Tongue (tissue), 2 donors: ENCODE measurements around the gene TMEM117. TPM values are rescaled to one million over a fixed set of nuclear protein-coding genes. Genes with fewer than 3 reads are reported as not detected.
"Not testable (repeated sequence)": the region's sequence is repeated elsewhere in the genome, so short reads cannot be mapped to it uniquely, and the experiment has no call there.

ENCODE experiments used
- DNase-seq: peaks from one replicate; pipeline ENCODE4 v3.0.0-alpha.2; 2015
- total RNA-seq: library from RNA; depleted of rRNA; stranded (reverse); fragments of >200 nt; gene quantifications from one replicate; pipeline ENCODE4 v1.2.3, GENCODE V29; 2014

TMEM117 gene
- total RNA-seq, 1 donor from 2014 or later = 19.6 TPM

DNA sequence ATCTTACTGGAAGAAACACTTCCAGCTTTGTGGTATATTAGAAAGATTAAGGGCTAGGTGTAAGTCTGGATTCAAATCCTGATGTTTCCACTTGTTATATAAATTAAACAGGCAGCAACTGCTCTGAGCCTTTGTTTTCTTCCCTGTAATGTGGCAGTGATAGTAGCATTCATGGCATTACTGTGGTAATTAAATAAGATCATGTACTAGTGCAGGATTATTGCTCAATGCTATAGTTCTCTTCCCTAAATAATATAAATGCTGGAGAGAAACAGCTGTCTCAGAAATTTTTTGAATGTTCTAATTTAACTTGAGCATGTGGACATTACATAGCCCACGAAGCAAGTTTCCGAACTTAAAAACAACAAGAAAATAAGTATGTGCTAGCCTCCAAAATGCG lies 5.4 kb downstream of the TMEM117 start:
- no peak for DNase-seq

DNA sequence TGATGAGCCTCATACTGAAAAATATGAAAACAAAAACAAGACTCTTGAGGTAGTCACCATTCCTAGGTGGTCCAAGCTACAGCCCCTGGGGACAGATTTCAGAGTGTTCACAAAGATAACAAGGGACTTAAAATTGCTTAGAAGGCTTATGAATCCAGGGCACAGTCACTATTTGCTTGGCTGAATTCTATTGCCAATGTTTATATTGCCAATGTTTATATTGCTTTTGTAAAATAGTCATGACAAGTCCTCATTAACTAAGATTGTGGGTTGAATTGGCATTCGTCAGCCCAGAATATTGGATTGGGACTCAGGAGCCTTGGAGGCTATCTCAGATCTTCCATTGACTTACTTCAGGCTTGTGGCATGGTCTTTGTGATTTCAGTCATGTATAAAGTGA lies 6.4 kb downstream of the TMEM117 start:
- no peak for DNase-seq

DNA sequence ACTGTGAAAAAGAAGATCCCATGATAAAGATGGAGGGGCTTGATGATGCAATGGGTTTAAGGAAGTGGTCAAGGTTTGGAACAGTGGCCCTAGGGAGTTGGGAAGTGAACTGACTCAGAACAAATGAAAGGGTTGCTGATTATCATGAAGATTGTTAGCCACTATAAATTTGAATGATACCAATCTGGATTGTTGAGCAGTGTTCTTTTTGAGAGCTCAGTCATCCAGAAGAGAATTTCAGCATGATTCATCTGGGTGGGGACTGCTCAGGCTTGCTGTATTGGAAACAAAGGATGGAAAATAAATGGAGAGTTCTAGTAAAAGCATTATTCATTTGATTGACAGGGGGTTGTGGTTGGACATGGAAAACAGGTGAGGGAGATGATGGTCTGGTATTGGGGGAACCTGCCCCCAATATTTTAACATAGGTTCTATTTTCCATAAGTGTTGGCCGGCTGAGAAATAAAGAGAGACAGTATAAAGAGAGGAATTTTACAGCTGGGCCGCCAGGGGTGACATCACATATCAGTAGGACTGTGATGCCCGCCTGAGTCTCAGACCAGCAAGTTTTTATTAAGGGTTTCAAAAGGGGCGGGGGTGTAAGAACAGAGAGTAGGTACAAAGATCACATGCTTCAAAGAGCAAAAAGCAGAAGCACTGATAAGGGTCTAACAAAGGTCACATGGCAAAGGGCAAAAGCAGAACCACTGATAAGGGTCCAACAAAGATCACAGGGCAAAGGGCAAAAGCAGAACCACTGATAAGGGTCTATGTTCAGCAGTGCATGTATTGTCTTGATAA lies 11.7 kb downstream of the TMEM117 start:
- DNase-seq = not testable (repeated sequence)

DNA sequence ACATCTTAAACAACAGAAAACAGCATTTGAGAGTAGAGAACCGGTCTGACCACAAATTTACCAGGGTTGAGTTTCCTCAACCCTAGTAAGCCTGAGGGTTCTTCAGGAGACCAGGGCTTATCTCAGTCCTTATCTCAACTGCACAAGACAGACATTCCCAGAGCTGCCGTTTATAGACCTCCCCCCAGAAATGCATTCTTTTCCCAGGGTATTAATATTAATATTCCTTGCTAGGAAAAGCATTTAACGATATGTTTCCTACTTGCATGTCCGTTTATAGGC lies 12.3 kb downstream of the TMEM117 start:
- DNase-seq = no peak

DNA sequence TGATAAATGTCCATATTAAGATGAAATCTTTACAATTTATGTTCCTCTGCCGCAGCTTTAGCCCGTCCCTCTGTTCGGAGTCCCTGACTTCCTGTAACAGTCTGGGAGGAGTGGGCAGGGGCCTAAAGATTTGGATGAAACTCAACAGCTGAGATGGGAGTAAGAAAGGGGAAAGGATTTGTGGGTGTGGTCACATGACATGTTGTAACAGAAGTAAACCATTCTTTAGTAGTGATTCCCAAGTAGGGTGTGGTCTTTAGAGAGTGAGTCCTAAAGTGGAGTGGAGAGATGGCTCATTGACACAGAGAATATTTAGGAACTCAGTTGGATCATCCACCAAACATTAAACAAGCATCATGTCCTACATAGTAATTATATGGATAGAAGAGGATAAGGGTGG lies 12.9 kb downstream of the TMEM117 start:
- no peak for DNase-seq

DNA sequence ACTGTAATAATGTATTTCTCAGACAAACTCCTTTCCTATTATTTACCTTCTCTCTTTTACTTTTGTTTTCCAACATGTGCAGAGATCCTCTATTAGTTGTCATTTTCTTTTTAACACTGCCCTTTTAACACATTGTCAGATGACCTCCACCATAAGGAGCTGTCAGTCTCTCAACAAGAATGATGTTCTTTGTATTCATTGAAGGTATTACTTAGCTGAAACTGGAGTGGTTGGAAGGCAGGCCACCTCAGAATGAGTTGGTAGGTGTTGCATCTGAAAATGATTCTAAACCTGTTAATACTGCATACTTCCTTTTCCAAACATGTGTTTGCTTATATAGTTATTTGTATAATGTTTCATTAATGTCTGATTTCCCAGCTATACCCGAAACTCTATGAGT lies 16.9 kb downstream of the TMEM117 start:
- DNase-seq = no peak

DNA sequence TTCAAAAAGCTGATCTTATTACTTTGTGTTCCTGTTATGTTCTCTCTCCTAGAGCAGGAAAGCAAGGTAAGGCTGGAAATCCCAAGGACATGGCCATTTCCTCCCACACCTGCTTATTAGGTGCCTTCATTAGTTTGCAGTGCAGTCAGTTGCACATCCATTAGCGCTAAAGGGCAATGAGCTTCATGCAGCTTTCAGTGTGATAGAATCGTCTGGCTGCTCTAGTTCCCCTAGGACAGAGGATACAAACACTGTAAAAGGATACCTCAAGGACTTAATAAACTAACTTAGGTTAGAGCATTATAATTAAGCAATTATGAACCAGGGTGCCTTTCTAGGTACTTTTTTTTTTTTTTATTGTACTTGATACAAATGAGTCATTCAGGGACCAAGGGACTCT lies 21.1 kb downstream of the TMEM117 start:
- DNase-seq = no peak

DNA sequence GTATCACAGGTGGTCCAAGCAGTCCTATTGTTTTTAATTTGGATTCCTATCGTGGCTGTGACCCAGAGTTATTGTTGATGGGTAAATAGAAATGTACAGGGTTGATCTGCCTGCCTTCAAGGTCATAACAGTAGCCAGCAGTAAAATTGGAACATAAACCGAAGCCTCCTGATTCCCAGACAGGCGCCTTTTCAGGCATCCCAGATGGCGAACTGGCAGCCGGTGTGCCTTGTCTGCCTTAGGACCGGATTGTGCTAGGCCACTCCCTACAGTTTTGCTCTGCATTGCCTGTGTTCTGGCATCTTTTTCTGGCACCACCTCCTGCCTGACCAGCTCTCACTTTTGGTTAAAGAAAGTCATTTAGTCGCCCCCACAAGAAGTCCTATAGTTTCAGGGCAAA lies 22.2 kb downstream of the TMEM117 start:
- no peak for DNase-seq

DNA sequence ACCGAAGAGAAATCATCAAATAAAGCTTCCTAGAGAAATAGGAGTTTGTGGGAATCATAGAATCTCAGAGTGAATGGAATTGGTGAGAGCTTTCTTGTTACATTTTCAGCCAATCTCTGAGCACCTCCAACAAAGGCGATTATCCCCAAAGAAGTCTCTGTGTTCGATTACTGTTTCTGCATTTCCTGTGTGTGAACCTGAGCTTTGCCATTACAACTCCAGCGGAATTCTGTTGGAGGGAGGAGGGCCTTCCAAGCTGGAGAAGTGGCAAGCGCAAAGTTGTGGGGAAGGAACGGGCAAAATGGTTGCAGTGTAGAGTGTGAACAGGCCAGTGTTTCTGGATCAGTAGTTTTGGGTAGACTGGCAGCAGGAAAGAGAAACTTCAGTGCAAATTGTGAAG lies 23.1 kb downstream of the TMEM117 start:
- no peak for DNase-seq

DNA sequence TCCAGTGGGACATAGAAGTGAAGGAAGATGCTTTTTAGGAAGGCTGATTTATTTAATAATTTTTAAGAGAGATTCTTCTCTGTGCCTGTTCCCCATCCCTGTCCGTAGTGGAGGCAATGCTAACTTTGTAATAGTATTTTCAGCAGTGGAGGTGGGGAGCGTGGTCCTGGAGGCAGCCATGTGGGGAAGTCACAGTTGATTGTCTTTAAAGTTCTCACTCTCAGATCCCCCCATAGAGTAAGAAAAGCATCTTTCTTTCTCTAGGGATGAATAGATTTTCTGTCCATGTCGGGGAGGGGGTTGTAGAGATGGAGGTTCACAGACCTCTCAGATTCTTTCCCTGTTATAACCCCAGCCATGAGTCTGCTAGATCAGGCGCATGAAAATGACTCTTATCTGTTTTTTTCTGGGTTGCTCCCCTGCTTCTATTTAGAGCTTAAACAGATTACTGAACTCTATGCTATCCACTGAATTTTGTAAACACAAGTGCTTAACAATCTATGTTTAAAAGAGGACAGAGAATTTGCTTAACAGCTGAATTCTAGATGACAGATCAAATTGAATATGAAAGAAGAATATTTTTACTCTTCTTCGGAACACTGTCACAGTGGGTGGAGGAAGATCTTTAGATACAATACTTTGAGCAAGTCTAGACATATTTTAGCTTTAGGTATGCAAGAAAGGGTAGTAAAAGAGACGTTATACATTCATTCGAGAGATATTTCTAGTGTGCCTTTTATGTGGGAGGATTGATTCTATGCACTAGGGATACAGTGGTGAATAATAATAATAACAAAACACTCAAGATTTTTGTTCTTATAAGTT lies 25.3 kb downstream of the TMEM117 start:
- DNase-seq = no peak

DNA sequence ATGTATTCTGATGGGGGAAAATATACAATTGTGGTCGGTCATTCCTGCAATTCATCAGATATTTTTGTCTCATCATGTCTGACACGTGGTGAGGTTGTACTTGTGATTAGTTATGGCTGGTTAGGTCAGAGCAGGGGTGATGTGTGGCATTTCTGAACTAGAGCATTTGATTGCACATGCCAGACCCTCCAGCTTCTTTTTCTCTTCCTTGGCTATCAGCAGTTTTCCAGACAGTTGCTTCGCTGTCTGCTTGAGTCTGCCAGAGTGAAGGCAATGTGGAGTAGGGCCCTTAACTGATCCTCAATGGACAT lies 25.9 kb downstream of the TMEM117 start:
- no peak for DNase-seq

DNA sequence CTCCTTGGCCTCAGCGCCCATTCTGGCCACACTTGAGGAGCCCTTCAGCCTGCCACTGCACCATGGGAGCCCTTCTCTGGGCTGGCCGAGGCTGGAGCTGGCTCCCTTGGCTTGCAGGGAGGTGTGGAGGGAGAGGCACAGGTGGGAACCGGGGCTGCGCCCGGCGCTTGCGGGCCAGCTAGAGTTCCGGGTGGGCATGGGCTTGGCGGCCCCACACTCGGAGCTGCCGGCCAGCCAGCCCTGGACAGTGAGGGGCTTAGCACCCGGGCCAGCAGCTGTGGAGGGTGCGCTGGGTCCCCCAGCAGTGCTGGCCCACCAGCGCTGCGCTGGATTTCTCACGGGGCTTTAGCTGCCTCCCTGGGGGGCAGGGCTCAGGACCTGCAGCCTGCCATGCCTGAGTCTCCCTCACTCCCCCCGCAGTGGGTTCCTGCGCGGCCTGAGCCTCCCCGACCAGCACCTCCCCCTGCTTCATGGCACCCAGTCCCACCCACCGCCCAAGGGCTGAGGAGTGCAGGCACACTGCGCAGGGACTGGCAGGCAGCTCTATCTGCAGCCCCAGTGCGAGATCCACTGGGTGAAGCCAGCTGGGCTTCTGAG lies 28.0 kb downstream of the TMEM117 start:
- DNase-seq = no peak

DNA sequence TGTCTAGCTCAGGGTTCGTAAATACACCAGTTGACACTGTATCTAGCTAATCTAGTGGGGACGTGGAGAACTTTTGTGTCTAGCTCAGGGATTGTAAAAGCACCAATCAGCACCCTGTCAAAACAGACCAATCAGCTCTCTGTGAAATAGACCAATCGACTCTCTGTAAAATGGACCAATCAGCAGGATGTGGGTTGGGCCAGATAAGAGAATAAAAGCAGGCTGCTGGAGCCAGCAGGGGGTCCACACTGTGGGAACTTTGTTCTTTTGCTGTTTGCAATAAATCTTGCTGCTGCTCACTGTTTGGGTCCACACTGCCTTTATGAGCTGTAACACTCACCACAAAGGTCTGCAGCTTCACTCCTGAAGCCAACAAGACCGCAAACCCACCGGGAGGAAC lies 28.7 kb downstream of the TMEM117 start:
- not testable (repeated sequence) for DNase-seq

DNA sequence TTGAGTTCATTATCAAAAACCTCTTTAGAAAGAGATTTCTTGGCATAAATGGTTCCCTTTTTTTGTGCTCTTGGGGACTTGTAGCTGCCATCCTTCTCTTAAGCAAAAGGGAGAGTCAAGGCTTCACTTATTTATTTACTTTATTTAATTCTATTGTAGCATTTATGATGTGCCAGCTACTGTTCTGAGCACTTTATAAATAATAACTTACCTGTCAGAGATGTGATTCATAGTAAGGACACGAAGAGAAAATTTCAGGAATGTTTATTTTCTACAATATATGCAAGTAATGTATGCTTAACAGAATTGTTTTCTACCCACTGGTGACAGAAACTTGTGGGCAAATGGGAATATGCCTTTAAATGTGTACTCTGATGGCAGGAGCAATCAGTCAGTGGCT lies 33.3 kb downstream of the TMEM117 start:
- no peak for DNase-seq

DNA sequence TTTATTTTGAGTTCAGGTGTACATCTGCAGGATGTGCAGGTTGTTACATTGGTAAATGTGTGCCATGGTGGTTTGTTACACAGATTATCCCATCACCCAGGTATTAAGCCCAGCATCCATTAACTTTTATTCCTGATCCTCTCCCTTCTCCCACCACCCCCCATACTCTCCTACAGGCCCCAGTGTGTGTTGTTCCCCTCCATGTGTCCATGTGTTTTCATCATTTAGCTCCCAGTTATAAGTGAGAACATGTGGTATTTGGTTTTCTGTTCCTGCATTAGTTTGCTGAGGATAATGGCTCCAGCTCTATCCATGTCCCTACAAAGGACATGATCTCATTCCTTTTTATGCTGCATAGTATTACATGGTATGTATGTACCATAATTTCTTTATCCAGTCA lies 33.9 kb downstream of the TMEM117 start:
- DNase-seq = not testable (repeated sequence)

DNA sequence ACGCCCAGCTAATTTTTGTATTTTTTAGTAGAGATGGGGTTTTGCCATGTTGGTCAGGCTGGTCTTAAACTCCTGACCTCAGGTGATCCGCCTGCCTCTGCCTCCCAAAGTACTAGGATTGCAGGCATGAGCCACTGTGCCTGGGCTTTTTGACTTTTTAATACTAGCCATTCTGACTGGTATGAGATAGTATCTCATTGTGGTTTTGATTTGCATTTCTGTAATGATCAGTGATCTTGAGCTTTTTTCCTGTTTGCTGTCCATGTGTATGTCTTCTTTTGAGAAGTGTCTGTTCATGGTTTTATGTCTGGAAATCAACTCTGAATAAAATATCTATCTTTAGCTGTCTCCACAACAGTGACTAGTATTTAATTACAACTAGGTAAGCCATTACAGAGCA lies 35.4 kb downstream of the TMEM117 start:
- not testable (repeated sequence) for DNase-seq

DNA sequence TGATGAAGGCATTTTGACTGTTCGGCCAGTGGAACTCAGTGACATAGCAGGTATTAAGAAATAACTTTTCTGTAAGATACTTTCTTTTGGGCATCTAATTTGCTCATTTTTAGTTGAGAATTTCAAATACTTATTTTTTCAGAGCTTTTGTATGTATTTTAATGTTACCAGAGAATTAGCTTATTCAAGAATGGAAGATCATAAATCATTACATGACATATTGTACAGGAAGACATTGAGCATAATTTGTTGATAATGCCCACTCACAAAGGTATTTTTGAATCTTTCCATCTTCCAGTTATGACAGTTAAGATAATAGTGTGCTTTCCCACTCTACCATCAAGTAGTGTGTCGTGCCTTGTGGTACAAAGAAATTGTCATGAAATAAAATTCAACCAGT lies 36.5 kb downstream of the TMEM117 start:
- no peak for DNase-seq

DNA sequence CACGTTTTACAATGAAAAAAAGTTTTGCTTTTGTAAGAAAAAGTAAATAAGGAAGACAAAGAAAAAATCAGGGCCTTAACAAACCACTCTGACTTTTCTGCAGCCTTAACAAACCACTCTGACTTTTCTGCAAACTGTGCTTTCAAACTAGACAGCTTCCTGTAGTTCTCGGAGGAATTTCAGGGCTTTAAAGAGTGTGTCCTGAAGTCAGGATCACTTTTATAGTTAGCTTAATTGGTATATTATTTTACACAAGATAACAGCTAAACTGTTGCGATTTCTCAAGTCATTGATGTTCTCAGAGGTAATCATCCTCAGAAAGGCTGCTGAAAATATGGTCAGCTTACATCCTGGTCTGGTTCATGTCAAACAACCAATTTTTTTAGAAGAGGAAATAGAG lies 42.2 kb downstream of the TMEM117 start:
- DNase-seq = no peak

DNA sequence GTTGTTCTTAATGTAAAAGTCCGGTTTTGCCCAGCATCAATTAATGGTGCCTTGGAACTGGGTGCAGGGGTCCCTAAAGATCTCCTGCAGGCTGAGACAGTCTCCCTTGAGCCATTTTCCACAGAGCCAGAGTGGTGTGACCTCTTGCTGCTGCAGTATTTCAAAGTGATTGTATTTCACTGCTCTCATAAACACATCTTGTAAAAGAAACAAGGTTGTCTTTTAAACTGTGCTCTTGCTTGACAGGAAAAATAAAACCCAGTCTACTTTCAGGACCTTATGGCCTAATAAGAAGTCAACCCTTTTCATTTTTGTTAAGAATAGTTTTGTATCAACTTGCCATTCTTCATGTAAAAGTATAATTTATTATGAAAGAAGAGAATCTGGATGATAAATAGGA lies 44.7 kb downstream of the TMEM117 start:
- DNase-seq = no peak

DNA sequence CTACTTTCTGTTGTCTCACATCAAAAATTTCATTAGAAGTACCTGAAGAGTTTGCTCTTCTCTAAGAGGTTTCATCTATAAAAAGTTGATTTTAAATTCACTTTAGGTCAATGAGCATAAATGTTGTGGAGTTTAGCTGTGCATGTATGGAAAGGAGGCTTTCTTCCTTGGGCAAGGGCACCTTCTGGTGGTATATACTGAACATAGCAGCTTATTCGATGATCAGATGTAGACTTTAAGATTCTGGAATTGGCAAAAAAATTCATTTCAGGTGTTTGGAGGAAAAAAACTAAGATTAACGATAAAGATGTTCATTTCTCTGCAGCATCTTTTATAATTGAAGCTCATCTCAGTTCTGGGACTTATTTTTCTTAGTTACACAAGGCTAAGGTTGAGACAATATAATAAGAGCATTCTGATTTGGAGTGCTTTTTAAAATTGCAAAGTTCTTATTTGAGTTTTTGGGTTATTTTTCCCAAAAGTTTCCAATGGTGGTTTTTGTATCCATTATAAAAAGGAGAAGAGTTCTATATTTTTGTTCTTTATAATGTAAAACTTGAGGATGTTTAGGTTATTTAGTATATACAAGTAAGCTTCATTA lies 46.8 kb downstream of the TMEM117 start:
- peak; percentile 79 for DNase-seq

DNA sequence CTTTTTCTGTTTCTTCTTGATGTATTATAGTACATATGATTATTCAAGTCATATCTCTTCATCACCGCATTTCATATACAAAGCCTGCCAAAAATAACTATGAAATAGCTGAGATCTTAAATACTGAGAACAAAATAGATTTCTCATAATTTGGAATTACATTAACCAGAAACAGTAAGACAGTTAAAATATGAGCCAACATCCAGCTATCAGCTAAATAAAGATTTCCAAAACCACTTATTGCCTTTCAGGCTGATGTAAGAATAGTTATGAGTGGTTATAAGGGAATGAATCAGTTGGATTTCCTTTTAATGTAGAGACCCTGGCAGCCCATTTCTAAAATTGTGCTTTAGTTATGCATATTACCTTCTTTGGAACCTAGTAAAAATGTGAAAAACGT lies 47.4 kb downstream of the TMEM117 start:
- no peak for DNase-seq

DNA sequence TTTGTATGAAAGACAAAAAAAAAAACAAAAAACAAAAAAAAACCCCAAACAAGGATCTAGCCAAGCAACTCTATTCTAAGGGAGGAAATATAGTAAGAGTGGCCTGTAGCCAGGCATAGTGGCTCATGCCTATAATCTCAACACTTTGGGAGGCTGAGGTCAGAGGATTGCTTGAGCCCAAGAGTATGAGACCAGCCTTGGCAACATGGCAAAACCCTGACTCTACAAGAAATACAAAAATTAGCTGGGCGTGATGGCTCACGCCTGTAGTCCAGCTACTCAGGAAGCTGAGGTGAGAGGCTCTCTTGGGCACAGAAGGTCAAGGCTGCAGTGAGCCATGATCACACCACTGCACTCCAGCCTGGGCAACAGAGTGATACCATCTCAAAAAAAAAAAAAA lies 47.9 kb downstream of the TMEM117 start:
- DNase-seq = no peak

DNA sequence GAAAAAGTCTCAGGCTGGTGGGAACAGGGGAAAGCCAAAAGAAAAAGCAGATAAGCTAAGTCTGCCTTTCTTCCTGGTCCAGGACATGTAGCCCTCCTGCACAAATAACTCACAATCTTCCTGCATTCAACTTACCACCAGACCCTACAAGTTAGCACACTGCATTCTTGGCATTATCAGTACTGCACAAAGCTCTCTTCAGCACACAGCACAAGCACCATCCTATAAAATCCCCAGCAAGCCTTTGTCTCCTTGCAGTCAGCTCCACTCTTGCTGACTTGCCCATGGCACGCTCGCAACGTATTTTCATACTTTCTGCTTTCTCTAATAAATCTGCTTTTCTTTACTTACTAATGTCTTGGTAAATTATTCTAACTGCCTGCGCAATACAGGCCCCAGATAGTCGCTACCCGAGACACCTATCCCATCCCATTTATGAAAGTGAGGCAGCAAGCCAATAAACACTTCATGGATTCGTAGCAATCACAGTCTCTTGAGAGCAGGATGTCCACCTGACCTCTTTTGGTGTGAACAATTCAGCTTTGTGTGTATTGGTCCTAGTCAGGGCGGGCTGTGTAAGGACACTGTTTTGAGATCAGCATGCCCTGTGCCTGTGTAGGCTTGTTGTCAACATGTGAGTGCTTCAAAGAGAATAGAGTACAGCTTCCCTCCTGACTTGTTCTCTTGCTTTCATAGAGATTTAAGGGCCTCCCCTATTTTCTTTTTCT lies 49.0 kb downstream of the TMEM117 start:
- peak; percentile 8 for DNase-seq
